Smooth muscle cell of the umbilical artery (primary cell): ENCODE measurements around the gene MFAP4. TPM values are rescaled to one million over a fixed set of nuclear protein-coding genes. Genes with fewer than 3 reads are reported as not detected.

ENCODE experiments used
- total RNA-seq: library from RNA; depleted of rRNA; stranded (reverse); fragments of >200 nt; gene quantifications from 2 replicates; pipeline ENCODE4 v1.2.3, GENCODE V29; 2014

The MFAP4 gene
- 4.6 and 41.3 TPM in 2 replicates for total RNA-seq

GRCh38 chr17:19386974-19387920 is at the start of gene MFAP4:
Gene MFAP4 (minus strand): TSS chr17:19387190. CDS start chr17:19387155, 35 bp downstream.

DNA sequence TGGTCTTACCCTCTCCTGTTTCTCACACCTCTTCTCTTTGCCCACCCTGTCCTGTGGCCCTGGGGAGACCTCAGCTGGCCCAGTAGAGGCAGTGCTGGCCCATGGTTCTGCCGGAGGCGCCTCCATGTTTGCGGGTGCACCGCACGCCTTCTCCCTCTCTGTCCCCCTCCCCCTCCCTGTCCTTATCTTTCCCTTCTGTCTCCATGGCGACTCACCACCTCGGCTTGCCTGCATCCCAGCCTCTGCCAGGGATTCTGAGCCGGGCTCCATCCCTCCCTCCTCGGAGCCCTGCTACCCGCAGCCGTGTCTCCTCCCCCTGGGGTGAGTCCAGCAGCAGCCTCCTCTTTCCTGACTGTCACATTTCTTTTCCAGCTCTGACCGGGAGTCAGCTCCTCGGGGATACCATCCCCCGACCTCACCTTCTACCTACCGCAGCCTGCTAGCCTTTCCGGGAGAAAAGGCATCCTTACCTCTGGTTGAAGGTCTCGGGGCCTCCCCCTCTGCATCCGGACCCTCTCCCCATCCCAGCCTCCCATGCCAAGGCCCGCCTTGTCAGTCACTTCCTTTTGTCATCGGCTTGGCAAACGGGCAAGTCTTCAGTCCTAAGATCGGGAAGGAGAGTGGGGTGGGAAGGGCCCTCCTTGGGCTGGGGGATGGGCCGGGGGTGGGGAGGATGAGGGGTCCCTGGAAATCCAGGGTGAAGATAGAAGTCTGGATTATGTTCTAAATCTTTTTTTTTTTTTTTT is 24.1 kb upstream of the MFAP4 start, which contains the start of gene RNF112:
Gene RNF112, plus strand, starts transcription at position 358 of the 746 bp plus-strand sequence. Its CDS starts 177 bp downstream, at position 535.

DNA sequence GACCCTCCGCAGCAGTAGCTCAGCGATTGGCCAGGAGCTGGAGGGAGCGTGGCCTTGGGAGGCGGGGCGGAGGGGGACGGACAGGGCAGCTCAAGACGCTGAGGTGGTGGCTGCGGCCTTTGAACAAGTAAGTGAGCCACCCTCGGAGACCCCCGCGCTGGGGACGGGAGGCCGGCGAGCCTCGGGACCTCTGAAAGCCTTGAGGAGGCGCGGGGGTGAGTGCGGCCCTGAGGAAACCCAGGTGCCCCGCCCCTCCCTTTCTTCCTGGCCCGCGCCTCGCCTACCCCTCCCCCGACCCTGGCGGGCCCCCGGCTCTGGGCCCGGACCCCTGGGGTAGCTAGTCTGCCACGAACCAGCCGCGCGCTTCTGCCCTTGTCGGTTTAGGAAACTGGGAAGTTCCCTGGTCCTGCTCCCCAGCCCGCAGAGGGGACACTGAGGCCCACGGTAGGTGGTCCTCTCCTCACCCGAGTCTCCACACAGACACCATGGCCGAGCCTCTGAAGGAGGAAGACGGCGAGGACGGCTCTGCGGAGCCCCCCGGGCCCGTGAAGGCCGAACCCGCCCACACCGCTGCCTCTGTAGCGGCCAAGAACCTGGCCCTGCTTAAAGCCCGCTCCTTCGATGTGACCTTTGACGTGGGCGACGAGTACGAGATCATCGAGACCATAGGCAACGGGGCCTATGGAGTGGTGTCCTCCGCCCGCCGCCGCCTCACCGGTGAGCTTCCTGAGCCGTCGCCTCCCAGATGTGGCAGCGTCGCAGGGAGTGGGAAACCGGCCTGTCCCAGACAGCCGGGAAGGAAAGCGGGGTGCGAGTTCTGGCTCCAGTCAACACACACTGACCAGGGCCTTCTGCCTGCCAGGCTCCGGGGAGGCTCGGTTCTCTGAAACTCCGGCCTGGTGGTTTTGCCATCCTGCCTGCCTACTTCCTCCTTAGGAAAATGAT is 8.3 kb downstream of the MFAP4 start, which contains the start of gene MAPK7:
Gene MAPK7, plus strand, starts transcription at position 83 of the 945 bp plus-strand sequence. Its CDS starts 403 bp downstream, at position 486.

GRCh38 chr17:19362277-19363113 is 24.5 kb downstream of the MFAP4 start, which contains the start of gene B9D1:
Gene B9D1 (minus strand): TSS chr17:19362723. CDS start chr17:19362569, 154 bp downstream.

Other genes starting within 250 kb of the MFAP4 start
- gene EPN2, start 149.8 kb downstream of the MFAP4 start, total RNA-seq = 22.6 and 44.9 TPM in 2 replicates
- 18.0 and 34.1 TPM in 2 replicates for gene B9D1, start 24.5 kb downstream of the MFAP4 start, total RNA-seq
- 16.6 and 33.9 TPM in 2 replicates for gene MAPK7, start 8.7 kb downstream of the MFAP4 start, total RNA-seq
- gene RNF112, start 24.0 kb upstream of the MFAP4 start, total RNA-seq = 2.1 and 3.8 TPM in 2 replicates
- gene SLC47A1, start 146.7 kb upstream of the MFAP4 start, total RNA-seq = 0.97 TPM in 1 of 2 replicates, not detected in the other